Fibroblast of mammary gland (primary cell): ENCODE results near the gene HNRNPH2.

Experiments
- DNase-seq: peaks from one replicate; pipeline ENCODE4 v3.0.0-alpha.2; 2010; ENCODE audit warnings: low read depth
- H3K4me3 ChIP-seq: 2 replicates; pipeline ENCODE4 v1.5.1; 2011; ENCODE audit warnings: low read depth, mild to moderate bottlenecking, low read length, moderate library complexity; ENCODE audit not compliant: control insufficient read depth
- CTCF ChIP-seq: conservative IDR thresholded peaks from 2 replicates; pipeline ENCODE4 v1.5.1; 2011; ENCODE audit warnings: low read depth, low read length, inconsistent platforms; ENCODE audit not compliant: control insufficient read depth, insufficient read depth

HNRNPH2 gene

GRCh38 chrX:101449279-101449678, 41.3 kb downstream of the HNRNPH2 start:
- no peak for TF ChIP-seq CTCF
- DNase-seq, result no peak
- H3K4me3 ChIP-seq, result no peak overlapping the region

DNA sequence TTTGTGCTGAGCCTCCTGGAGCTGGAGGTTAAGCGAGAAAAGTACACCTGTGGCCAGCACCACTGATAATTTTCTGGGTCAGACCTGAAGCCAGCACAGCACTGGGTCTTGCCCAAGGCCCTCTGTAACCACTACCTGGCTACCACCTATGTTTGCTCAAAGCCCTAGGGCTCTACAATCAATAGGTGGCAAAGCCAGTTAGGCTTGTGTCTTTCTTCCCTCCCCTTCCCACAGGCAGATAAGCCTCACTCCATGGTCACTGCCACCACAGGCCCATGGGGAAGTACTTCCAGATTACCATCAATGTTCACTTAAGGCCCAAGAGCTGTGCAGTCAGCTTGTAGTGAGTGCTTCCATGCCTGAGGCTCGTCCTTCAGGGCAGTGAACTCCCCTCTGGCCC, 42.1 kb downstream of the HNRNPH2 start:
- DNase-seq, result no peak
- no peak for TF ChIP-seq CTCF
- H3K4me3 ChIP-seq, result no peak overlapping the region

DNA sequence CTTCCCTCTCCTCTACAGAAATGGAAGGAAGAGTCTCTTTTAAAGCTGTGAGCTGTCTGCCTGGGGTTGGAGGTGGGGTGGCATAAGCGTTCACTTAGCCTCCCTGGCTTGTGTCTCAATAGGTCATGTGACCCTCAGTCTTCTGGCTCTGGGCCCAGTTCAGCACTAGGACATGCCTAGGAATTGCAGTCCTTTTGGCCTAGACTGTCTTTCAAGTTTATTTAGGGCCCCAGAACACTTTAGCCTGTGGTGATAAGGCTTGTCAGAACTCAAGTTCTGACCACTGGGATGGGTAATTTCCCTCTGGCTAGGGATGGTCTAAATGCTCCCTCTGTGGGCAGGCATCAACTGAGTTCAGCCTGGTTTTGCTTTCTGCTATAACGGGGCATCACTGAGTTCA, 42.9 kb downstream of the HNRNPH2 start:
- no peak overlapping the region for H3K4me3 ChIP-seq
- peak; percentile 67 for DNase-seq
- no peak for TF ChIP-seq CTCF

DNA sequence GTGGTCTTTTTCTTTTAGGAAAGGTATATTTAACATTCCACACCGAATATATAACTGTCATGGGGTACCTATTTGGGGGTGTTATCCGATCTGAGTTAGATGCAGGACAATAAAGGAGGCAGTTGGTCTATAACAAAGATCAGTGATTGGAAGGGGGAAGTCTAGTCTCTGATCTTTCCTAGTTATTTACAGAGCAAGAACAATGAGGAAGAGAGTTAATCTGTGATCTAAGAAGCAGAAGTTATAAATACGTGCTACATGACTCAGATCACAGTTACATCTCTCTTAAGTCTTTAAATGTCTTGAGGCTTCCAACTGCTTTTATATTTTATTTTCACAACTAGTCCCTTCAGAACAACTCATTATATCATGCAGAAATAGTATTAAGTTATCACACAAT, 44.0 kb downstream of the HNRNPH2 start:
- no peak for TF ChIP-seq CTCF
- no peak overlapping the region for H3K4me3 ChIP-seq
- no peak for DNase-seq

DNA sequence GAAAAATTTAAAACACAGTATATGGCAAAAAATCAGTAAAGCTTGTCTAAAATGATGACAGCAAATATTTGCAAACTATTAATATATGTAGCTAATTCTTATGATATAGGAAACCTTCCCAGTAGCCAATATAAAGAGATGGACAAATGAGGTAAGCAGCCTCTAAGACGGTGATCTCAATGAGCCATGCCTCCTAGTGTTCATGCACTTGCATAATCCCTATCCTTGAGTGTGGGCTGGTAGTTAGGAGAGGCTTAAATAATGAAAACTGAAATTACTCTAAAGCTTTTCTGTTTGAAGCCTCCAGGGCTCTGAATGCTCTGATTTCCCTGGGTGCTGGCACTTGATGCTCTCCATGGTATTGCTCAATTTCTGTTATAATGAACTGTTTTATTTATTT, 52.6 kb downstream of the HNRNPH2 start:
- DNase-seq, result peak; percentile 26
- no peak for TF ChIP-seq CTCF
- H3K4me3 ChIP-seq, result no peak overlapping the region

DNA sequence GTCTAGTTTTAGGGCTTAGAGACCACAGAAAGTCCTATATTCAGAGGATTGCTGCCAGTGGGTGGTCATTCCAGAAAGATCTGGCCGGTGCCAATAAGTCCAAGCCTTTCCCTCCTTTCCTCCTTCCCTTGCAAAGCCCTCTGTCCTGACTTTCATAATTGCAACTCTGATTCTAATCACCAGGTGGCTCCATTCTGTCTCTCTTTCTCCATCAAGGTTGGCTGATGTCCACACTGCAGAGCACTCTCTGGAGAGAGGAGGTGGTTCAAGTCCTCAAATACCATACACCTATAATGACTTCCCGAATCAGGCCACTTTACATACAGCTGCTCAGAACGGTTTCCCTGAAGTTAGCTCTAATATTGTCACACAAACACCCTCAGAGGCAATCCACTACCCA, 54.9 kb downstream of the HNRNPH2 start:
- peak; percentile 39 for DNase-seq
- H3K4me3 ChIP-seq, result no peak overlapping the region
- peak; percentile 44 for TF ChIP-seq CTCF
